Mucosa of rectum (tissue), 2 donors: ENCODE measurements around the gene RNF151.

ENCODE experiments used
- H3K27ac ChIP-seq, 2 donors: one replicate each; pipeline ENCODE4 v1.7.0; 2013; ENCODE audit warnings: inconsistent platforms in 2 of 2, low read depth in 2 of 2, low read length in 2 of 2
- H3K27me3 ChIP-seq, 2 donors: one replicate each; pipeline ENCODE4 v1.7.0; 2013; ENCODE audit warnings: low read length in 2 of 2; ENCODE audit not compliant: control insufficient read depth in 2 of 2, insufficient read depth in 2 of 2
- H3K36me3 ChIP-seq, 2 donors: one replicate each; pipeline ENCODE4 v1.7.0; 2013; ENCODE audit warnings: low read length in 2 of 2; ENCODE audit not compliant: control insufficient read depth in 2 of 2, insufficient read depth in 2 of 2
- H3K4me1 ChIP-seq, 2 donors: one replicate each; pipeline ENCODE4 v1.7.0; 2013; ENCODE audit warnings: low read length in 2 of 2, mild to moderate bottlenecking in 1 of 2; ENCODE audit not compliant: control insufficient read depth in 2 of 2, insufficient read depth in 2 of 2
- H3K4me3 ChIP-seq, 2 donors: one replicate each; pipeline ENCODE4 v1.7.0; 2013; ENCODE audit warnings: low read length in 2 of 2
- H3K9ac ChIP-seq, 2 donors: one replicate each; pipeline ENCODE4 v1.7.0; 2013; ENCODE audit warnings: low read length in 2 of 2, low read depth in 1 of 2, mild to moderate bottlenecking in 1 of 2
- H3K9me3 ChIP-seq, 2 donors: one replicate each; pipeline ENCODE4 v1.7.0; 2013; ENCODE audit warnings: low read length in 2 of 2; ENCODE audit not compliant: control insufficient read depth in 2 of 2
- donor health status: healthy.
- donor health status: Normal muscosa, but diverticular disease.

The RNF151 gene

DNA sequence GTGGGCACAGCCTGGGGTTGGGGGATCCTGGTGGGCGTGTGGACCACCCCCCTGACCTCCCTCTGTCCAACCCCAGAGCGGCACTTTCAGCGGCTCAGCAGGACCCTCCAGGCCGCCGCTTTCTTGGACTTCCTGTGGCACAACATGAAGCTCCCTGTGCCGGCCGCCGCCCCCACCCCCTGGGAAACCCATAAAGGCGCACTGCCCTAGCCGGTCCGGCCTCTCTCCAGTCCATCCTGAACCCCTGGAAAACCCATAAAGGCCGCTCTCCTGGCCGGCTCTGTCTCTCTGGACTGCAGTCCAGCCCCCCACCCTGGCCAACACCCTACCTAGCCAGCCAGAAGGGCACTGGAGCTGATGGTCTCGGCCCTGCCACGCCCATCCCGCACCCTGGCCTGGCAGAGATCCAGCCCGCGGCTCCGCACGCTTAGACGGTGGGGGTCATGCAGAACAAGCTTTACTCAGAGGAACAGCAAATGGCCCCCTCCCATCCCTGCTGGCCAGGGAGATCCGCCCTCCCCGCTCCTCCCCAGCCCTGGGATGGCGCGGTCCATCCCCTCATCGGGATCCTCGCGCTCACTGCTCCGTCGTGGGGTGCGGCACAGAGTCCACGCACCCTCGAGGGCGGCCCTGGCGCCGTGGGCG is 11.9 kb downstream of the RNF151 start:
- Histone ChIP-seq H3K4me1 (peaks cover 39 to 49% of the 10 kb centered on the region in 2 donors), H3K4me3 (peak overlapping the region; percentile 54 to 61), H3K9ac (peak overlapping the region; percentile 47 to 86), H3K9me3 (no peaks in the 10 kb centered on the region), H3K27me3 (peaks cover 0 to 14% of the 10 kb centered on the region in 2 donors), H3K27ac (peak overlapping the region; percentile 96 to 98), H3K36me3 (peaks cover 37 to 38% of the 10 kb centered on the region in 2 donors)

DNA sequence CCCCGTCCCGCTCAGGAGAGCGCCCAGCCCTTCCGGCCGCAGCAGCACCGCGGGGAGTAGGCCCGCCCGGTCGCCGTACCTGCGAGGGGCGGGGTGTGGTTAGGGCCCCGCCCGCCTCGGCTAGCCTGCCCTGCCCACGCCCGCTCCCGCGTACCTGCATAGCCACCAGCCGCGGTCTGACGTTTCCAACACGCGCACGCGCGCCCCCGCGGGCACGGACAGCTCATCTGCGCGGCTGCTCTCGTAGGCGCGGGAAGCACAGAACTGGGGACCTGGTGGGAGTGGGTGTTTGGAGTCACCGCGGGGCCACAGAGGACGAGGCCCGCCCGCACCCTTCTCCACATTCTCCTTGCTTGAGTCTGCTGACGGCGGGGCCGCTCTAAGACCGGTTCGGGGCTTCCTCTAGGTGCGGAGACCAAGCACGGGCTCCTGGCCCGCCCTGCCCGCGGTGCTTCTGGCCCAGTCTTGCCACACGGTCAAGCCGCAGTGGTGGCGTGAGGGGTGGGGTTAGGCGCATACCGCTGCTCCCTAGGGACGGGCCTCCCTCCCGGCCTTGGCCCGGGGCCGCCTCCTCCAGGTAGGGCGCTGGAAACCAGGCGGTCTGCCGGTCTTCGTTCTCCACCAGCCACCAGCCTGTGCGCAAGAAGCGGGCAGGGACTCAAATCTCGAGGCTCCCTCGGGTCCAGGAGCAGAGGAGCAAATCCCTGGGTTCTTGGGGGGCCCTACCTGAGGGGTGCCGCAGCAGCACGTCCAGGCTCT is 12.8 kb downstream of the RNF151 start:
- peak overlapping the region; percentile 70 to 86 for H3K9ac ChIP-seq
- H3K27ac ChIP-seq: peak overlapping the region; percentile 96 to 98
- peaks cover 0 to 14% of the 10 kb centered on the region in 2 donors for H3K27me3 ChIP-seq
- no peaks in the 10 kb centered on the region for H3K9me3 ChIP-seq
- H3K4me1 ChIP-seq: peaks cover 40 to 50% of the 10 kb centered on the region in 2 donors
- H3K4me3 ChIP-seq: peak overlapping the region; percentile 57 to 61
- H3K36me3 ChIP-seq: peaks cover 35 to 36% of the 10 kb centered on the region in 2 donors

GRCh38 chr16:1980030-1980769 is 13.5 kb downstream of the RNF151 start:
- peak overlapping the region; percentile 70 to 86 for H3K9ac ChIP-seq
- peak overlapping the region; percentile 57 to 61 for H3K4me3 ChIP-seq
- H3K9me3 ChIP-seq: no peaks in the 10 kb centered on the region
- H3K4me1 ChIP-seq: peaks cover 46 to 56% of the 10 kb centered on the region in 2 donors
- peaks cover 28 to 29% of the 10 kb centered on the region in 2 donors for H3K36me3 ChIP-seq
- H3K27me3 ChIP-seq: peaks cover 0 to 14% of the 10 kb centered on the region in 2 donors
- peak overlapping the region; percentile 96 to 98 for H3K27ac ChIP-seq

GRCh38 chr16:1980770-1981087 is 14.1 kb downstream of the RNF151 start:
- H3K4me1 ChIP-seq: peaks cover 51 to 61% of the 10 kb centered on the region in 2 donors
- no peaks in the 10 kb centered on the region for H3K9me3 ChIP-seq
- H3K27me3 ChIP-seq: peaks cover 0 to 14% of the 10 kb centered on the region in 2 donors
- H3K9ac ChIP-seq: peak overlapping the region; percentile 66 to 86
- peaks cover 24% of the 10 kb centered on the region in 2 donors for H3K36me3 ChIP-seq
- H3K27ac ChIP-seq: peak overlapping the region; percentile 96 to 98
- peak overlapping the region; percentile 57 to 61 for H3K4me3 ChIP-seq

DNA sequence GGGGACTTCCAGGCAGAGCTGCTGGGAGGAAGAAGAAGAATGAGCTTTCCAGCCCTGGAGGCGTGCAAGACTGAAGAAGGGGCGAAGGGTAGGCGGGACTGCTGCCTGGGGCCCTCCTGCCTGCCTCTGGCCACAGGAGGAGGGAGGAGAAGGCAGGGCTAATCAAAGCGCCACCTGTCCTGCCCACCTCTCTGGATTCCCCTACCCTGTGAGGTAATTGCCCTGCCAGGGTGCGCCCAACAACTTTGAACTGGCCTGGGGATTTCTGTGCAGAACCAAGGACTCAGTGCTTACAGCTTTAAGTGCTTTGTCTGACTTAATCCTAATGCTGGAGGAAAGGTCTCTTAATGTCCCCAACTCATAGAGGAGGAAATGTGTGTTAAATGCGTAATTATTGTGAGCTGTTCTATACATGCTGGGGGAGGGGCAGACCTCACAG is 14.8 kb downstream of the RNF151 start, which contains the start of gene NOXO1:
NOXO1 (minus strand) TSS at position 72 of the 439 bp plus-strand sequence. CDS start 290 bp downstream, outside the sequence.
- peak within 1 kb of the TSS; percentile 96 to 98 for H3K27ac ChIP-seq
- H3K4me3 ChIP-seq: peak within 1 kb of the TSS; percentile 57 to 61
- H3K27me3 ChIP-seq: peaks cover 0 to 14% of the 10 kb centered on the region in 2 donors
- H3K9ac ChIP-seq: peak within 1 kb of the TSS; percentile 66 to 86
- H3K36me3 ChIP-seq: peaks cover 24% of the 10 kb centered on the region in 2 donors
- no peaks in the 10 kb centered on the region for H3K9me3 ChIP-seq
- H3K4me1 ChIP-seq: peaks cover 58 to 68% of the 10 kb centered on the region in 2 donors

- H3K27ac ChIP-seq: peak overlapping the region; percentile 96 to 98
- H3K4me1 ChIP-seq: peaks cover 58 to 72% of the 10 kb centered on the region in 2 donors
- peak overlapping the region; percentile 15 to 86 for H3K9ac ChIP-seq
- H3K4me3 ChIP-seq: peak overlapping the region; percentile 29 to 57
- peaks cover 0 to 14% of the 10 kb centered on the region in 2 donors for H3K27me3 ChIP-seq
- H3K9me3 ChIP-seq: no peaks in the 10 kb centered on the region
- H3K36me3 ChIP-seq: peaks cover 24% of the 10 kb centered on the region in 2 donors
Measured at GRCh38 chr16:1982013-1982433, 15.4 kb downstream of the RNF151 start.

GRCh38 chr16:1982991-1983543 is 16.4 kb downstream of the RNF151 start:
- Histone ChIP-seq H3K36me3 (peaks cover 18 to 19% of the 10 kb centered on the region in 2 donors), H3K27ac (peak overlapping the region; percentile 96 to 98), H3K9ac (peak overlapping the region; percentile 72 to 86), H3K4me3 (peak overlapping the region; percentile 68 to 76), H3K9me3 (no peaks in the 10 kb centered on the region), H3K27me3 (peaks cover 0 to 14% of the 10 kb centered on the region in 2 donors), H3K4me1 (peaks cover 57 to 72% of the 10 kb centered on the region in 2 donors)

DNA sequence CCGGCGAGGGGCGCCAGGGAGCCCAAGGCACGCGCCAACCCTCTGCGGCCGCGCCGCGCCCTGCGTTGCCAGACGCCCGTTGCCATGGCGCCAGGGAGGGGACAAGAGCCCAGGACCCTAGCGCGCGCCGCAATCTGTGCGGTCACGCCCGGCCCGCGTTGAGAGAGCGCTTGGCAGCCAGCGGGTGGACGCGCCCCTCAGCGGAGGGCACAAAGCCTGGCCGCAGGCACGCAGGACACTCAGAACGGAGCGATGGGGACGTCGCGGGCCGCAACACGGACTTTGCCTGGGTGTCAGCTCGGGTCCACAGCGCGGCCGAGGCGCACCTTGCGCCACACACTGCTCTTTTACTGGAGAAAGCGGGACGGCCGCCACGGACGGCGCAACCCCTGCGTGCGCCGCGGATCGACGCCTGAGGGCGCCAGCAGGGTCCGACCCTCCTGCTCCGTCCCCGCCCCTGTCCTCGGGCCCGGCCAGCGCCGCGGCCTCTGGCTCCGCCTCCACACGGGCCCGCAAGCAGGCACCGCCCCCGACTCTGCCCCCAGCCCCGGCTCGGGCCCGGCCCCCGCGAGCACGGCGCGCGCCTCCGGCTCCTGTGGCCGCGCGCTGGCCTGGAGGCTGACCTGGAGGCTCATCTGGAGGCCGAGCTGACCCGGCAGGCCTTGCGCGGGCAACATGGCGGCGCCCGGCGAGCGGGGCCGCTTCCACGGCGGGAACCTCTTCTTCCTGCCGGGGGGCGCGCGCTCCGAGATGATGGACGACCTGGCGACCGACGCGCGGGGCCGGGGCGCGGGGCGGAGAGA is 17.1 kb downstream of the RNF151 start, which contains the start of gene GFER:
GFER (plus strand) TSS at position 650 of the 803 bp plus-strand sequence; CDS start at position 676, 26 bp downstream.
- Histone ChIP-seq H3K27me3 (peaks cover 2 to 19% of the 10 kb centered on the region in 2 donors), H3K4me3 (peak within 1 kb of the TSS; percentile 68 to 76), H3K9ac (peak within 1 kb of the TSS; percentile 79 to 86), H3K9me3 (no peaks in the 10 kb centered on the region), H3K36me3 (peaks cover 14 to 16% of the 10 kb centered on the region in 2 donors), H3K4me1 (peaks cover 54 to 68% of the 10 kb centered on the region in 2 donors), H3K27ac (peak within 1 kb of the TSS; percentile 96 to 98)
